PC-3 (cell line): ENCODE measurements around the gene FOXC2. TPM values are rescaled to one million over a fixed set of nuclear protein-coding genes. Genes with fewer than 3 reads are reported as not detected.

Experiments used
- ATAC-seq: fragments of 200-7000 bp; cut with Tn5 transposase; 2 replicates; pipeline ENCODE4 v1.9.1; 2020; ENCODE audit warnings: mild to moderate bottlenecking, moderate library complexity
- BruUV-seq: library from RNA; stranded (reverse); fragments of 400-500 nt; replicated peaks from 2 replicates; lab custom pipeline; 2021; lab: Mats Ljungman, UMichigan
- CTCF ChIA-PET: fragments of 300-600 bp; sonication (Branson Sonifier 250); formaldehyde crosslinking; loops from one replicate; lab custom pipeline; 2022; ENCODE audit warnings: antibody characterized with exemption; lab: Charles Lee
- POLR2A ChIA-PET: fragments of 300-600 bp; sonication (Branson Sonifier 250); formaldehyde crosslinking; loops from one replicate; lab custom pipeline; 2022; ENCODE audit warnings: antibody characterized with exemption; ENCODE audit not compliant: unreplicated experiment; lab: Charles Lee
- DNase-seq: peaks from one replicate; pipeline ENCODE4 v3.0.0-alpha.2; 2015
- H2AFZ ChIP-seq: fragments of 300-600 bp; sonication (generic); 2 replicates; pipeline ENCODE4 v1.6.0; 2016; ENCODE audit warnings: antibody characterized with exemption, low read length
- H3F3A ChIP-seq: fragments of 300-600 bp; sonication (generic); one replicate; pipeline ENCODE4 v1.6.0; 2017; ENCODE audit warnings: antibody characterized with exemption, low read length, control low read depth, mild to moderate bottlenecking; ENCODE audit not compliant: unreplicated experiment
- H3K27ac ChIP-seq: fragments of 300-600 bp; sonication (generic); 2 replicates; pipeline ENCODE4 v1.5.1; 2016; ENCODE audit warnings: mild to moderate bottlenecking, low read length
- H3K27me3 ChIP-seq: fragments of 300-600 bp; sonication (generic); 2 replicates; pipeline ENCODE4 v1.6.1; 2016; ENCODE audit warnings: low read length, mixed read lengths
- H3K36me3 ChIP-seq: fragments of 300-600 bp; sonication (generic); 2 replicates; pipeline ENCODE4 v1.6.1; 2016; ENCODE audit warnings: low read depth, mixed run types, low read length, mixed read lengths
- H3K4me1 ChIP-seq: fragments of 300-600 bp; sonication (generic); 2 replicates; pipeline ENCODE4 v1.5.1; 2016; ENCODE audit warnings: low read length; ENCODE audit not compliant: insufficient read depth
- H3K4me2 ChIP-seq: fragments of 300-600 bp; sonication (generic); 2 replicates; pipeline ENCODE4 v1.6.0; 2016; ENCODE audit warnings: low read length
- H3K4me3 ChIP-seq: fragments of 300-600 bp; sonication (generic); 2 replicates; pipeline ENCODE4 v1.5.1; 2016; ENCODE audit warnings: mild to moderate bottlenecking, low read length, mixed read lengths
- H3K79me2 ChIP-seq: fragments of 300-600 bp; sonication (generic); 2 replicates; pipeline ENCODE4 v1.6.1; 2017; ENCODE audit warnings: low read length, mixed read lengths
- H3K9ac ChIP-seq: fragments of 300-600 bp; sonication (generic); 2 replicates; pipeline ENCODE4 v1.6.0; 2016; ENCODE audit warnings: mild to moderate bottlenecking, low read length
- H3K9me2 ChIP-seq: fragments of 300-600 bp; sonication (generic); replicated peaks from 2 replicates; pipeline ENCODE4 v1.6.1; 2016; ENCODE audit warnings: mixed run types, low read length, mixed read lengths
- H3K9me3 ChIP-seq: fragments of 300-600 bp; sonication (generic); 2 replicates; pipeline ENCODE4 v1.6.1; 2016; ENCODE audit warnings: low read length, mixed read lengths
- H4K20me1 ChIP-seq: fragments of 300-600 bp; sonication (generic); 2 replicates; pipeline ENCODE4 v1.6.1; 2016; ENCODE audit warnings: low read length, mixed read lengths
- EZH2 ChIP-seq: fragments of 300-600 bp; sonication (generic); IDR thresholded peaks from one replicate; pipeline ENCODE4 v1.6.1; 2017; ENCODE audit warnings: antibody characterized with exemption, mild to moderate bottlenecking, low read length; ENCODE audit not compliant: unreplicated experiment
- EZH2phosphoT487 ChIP-seq: fragments of 300-600 bp; sonication (generic); IDR thresholded peaks from 2 replicates; pipeline ENCODE4 v1.6.1; 2018; ENCODE audit warnings: mild to moderate bottlenecking, antibody characterized with exemption, low read length, borderline replicate concordance
- intact Hi-C: fragments of 100-400 bp; cut with micrococcal nuclease; formaldehyde crosslinking; loops from 2 replicates; pipeline ENCODE4 v1.9.0; 2023
- total RNA-seq: library from RNA; depleted of rRNA; stranded (reverse); fragments of >200 nt; gene quantifications from 2 replicates; pipeline ENCODE4 v1.2.3, GENCODE V29; 2014
- TF ChIP-seq, protein P1 (sequence below): fragments of 300-600 bp; sonication (generic); conservative IDR thresholded peaks from 2 replicates; pipeline ENCODE4 v1.5.1; 2017; ENCODE audit warnings: antibody characterized with exemption, low read depth, mild to moderate bottlenecking, low read length

FOXC2 gene
- total RNA-seq, 1 experiment from 2014 or later, result not detected

DNA sequence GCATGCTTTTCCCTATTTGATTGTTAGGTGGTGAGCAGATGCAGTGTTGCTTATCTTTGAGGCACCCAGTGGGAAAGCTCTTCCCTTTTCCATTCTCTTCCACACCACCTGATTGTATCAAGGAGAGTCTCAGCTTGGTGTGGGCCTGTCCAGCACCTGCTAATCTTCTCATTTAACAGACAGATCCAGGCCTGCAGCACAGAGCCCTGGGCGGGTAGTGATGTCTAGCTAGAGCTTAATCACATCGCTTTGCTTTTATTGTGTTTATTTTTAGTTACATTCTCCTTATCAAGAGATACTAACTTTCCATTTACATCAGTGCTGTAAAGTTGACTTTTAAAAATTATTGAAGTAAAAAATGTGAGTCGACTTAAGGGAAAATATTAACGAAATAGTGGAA, 35.9 kb downstream of the FOXC2 start:
- TF ChIP-seq EZH2 (no peak), EZH2phosphoT487 (no peak)
- TF ChIP-seq, protein P1, sequence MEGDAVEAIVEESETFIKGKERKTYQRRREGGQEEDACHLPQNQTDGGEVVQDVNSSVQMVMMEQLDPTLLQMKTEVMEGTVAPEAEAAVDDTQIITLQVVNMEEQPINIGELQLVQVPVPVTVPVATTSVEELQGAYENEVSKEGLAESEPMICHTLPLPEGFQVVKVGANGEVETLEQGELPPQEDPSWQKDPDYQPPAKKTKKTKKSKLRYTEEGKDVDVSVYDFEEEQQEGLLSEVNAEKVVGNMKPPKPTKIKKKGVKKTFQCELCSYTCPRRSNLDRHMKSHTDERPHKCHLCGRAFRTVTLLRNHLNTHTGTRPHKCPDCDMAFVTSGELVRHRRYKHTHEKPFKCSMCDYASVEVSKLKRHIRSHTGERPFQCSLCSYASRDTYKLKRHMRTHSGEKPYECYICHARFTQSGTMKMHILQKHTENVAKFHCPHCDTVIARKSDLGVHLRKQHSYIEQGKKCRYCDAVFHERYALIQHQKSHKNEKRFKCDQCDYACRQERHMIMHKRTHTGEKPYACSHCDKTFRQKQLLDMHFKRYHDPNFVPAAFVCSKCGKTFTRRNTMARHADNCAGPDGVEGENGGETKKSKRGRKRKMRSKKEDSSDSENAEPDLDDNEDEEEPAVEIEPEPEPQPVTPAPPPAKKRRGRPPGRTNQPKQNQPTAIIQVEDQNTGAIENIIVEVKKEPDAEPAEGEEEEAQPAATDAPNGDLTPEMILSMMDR, result no peak
- Histone ChIP-seq H3K4me1 (no peaks in the 10 kb centered on the region), H3K4me2 (no peak overlapping the region), H3K9me2 (no peaks in the 10 kb centered on the region), H3K9me3 (no peaks in the 10 kb centered on the region), H2AFZ (no peak overlapping the region), H4K20me1 (no peaks in the 10 kb centered on the region), H3K79me2 (no peaks in the 10 kb centered on the region), H3K27ac (no peak overlapping the region), H3K36me3 (no peaks in the 10 kb centered on the region), H3F3A (no peaks in the 10 kb centered on the region), H3K27me3 (no peaks in the 10 kb centered on the region), H3K4me3 (no peak overlapping the region), H3K9ac (no peak overlapping the region)
- ATAC-seq (no peak), DNase-seq (no peak)
- CTCF ChIA-PET, result interaction anchor here (0.5 kb wide), 1 partner anchor 29 kb away, joined by 4 read pairs; no protein-coding TSS in a partner anchor
- POLR2A ChIA-PET, result no interaction called here
- intact Hi-C loops, result no loop called here
- no TSS peak for BruUV-seq

DNA sequence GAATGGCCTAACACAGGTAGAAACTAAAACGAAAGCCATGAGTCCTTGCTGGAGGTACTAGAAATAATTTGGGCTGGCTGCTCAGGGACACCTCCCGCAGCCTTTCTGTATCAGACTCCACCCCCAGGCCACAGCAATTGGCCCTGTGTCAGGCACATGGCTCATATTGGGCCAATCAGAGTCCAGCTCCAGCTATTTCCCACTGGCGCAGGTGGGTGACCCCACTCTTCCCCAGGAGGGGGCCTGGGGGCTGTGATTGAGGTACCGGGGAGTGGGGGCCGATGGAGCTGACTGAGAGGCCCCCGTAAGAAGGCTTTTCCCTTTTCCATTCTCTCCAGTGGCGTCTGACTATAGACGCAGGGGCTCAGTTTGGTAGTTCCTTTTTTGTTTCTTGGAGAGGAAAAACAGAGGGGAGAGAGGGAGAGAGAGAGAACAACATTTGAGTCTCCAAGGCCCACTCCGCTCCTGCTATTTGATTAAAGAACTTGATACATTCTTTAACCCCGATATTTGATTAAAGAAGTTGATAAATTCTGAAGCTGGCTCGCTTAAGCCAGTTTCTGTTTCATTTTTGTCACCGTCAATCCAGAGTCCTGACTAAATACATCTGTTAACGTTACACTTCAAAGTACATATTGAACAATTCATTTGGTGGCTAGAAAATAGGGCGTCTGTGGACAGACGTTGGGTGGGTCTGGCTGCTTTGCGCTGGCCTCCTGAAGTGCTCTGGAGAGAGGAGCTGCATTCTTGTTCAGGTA, 38.0 kb downstream of the FOXC2 start:
- Histone ChIP-seq H3K79me2 (no peaks in the 10 kb centered on the region), H3K9me2 (no peaks in the 10 kb centered on the region), H3K4me3 (no peak overlapping the region), H3K9ac (no peak overlapping the region), H3K27ac (no peak overlapping the region), H3K36me3 (no peaks in the 10 kb centered on the region), H3K27me3 (no peaks in the 10 kb centered on the region), H3F3A (no peaks in the 10 kb centered on the region), H3K4me2 (no peak overlapping the region), H2AFZ (no peak overlapping the region), H4K20me1 (no peaks in the 10 kb centered on the region), H3K4me1 (no peaks in the 10 kb centered on the region), H3K9me3 (no peaks in the 10 kb centered on the region)
- DNase-seq (no peak), ATAC-seq (no peak)
- no TSS peak for BruUV-seq
- TF ChIP-seq EZH2phosphoT487 (no peak), EZH2 (no peak)
- TF ChIP-seq, protein P1, result no peak
- ChIA-PET POLR2A (interaction anchor here (0.6 kb wide), 1 partner anchor 861 kb away, joined by 26 read pairs; no protein-coding TSS in a partner anchor), CTCF (no interaction called here)
- intact Hi-C loops, result no loop called here

DNA sequence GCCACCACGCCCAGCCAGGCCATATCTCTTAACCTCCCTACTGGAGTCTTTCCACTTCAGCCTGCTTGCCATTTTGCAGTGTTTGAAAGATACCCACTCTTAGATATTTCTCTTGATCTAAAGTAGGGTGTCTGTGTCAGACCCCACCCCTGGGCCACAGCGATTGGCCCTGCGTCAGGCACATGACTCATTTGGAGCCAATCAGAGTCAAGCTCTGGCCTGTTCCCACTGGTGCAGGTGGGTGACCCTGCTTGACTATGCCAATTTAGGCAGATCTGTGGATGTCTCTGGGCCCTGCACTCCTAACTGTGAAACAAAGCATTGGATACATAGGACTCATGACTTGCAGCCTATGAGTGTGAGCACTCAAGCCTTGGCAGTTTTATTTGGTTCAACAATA, 39.3 kb downstream of the FOXC2 start:
- Histone ChIP-seq H3K36me3 (no peaks in the 10 kb centered on the region), H3K4me3 (no peak overlapping the region), H2AFZ (no peak overlapping the region), H3K79me2 (no peaks in the 10 kb centered on the region), H3K27me3 (no peaks in the 10 kb centered on the region), H3K9ac (no peak overlapping the region), H3F3A (no peaks in the 10 kb centered on the region), H4K20me1 (no peaks in the 10 kb centered on the region), H3K27ac (no peak overlapping the region), H3K4me2 (no peak overlapping the region), H3K9me3 (no peaks in the 10 kb centered on the region), H3K4me1 (no peaks in the 10 kb centered on the region), H3K9me2 (no peaks in the 10 kb centered on the region)
- ChIA-PET POLR2A (no interaction called here), CTCF (no interaction called here)
- DNase-seq (no peak), ATAC-seq (no peak)
- TF ChIP-seq, protein P1, result no peak
- no peak for TF ChIP-seq EZH2phosphoT487
- no peak for TF ChIP-seq EZH2
- intact Hi-C loops, result no loop called here
- no TSS peak for BruUV-seq
